GM21526 (cell line): Measurements from ENCODE around the gene RBX1.
"Not testable (repeated sequence)": the region's sequence is repeated elsewhere in the genome, so short reads cannot be mapped to it uniquely, and the experiment has no call there.

Experiments
- ATAC-seq: cut with Tn5 transposase; IDR thresholded peaks from one replicate; pipeline ENCODE4 v1.9.1; 2021; ENCODE audit warnings: moderate library complexity; ENCODE audit not compliant: unreplicated experiment, low FRiP score

The RBX1 gene

GRCh38 chr22:40950962-40951794 lies at the start of gene RBX1:
RBX1 (plus strand) TSS chr22:40951378; CDS start chr22:40951399, 21 bp downstream.
- ATAC-seq: peak; percentile 72

- ATAC-seq: no peak
These were observed 47.1 kb upstream of the RBX1 start for GRCh38 chr22:40904101-40904500.

GRCh38 chr22:40908895-40909294 lies 42.3 kb upstream of the RBX1 start:
- no peak for ATAC-seq

DNA sequence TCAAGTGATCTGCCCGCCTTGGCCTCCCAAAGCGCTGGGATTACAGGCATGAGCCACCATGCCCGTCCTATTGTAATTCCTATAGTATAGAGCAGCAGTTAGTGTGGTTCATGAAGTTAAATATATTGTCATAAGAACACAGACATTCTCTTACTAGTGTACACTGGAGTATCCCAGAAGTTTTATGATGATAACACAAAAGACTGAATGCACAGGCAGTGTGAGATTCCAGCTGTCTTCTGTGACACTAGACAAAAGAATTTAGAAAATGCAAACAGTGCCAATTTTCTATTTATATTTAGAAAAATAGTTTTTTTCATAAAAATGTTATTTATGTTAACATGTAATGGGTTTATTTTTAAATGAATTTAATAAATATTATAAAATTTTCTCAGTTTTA lies 39.4 kb upstream of the RBX1 start:
- no peak for ATAC-seq

GRCh38 chr22:40912987-40913386 lies 38.2 kb upstream of the RBX1 start:
- not testable (repeated sequence) for ATAC-seq

- no peak for ATAC-seq
These were observed 31.7 kb upstream of the RBX1 start for GRCh38 chr22:40919446-40919845.

DNA sequence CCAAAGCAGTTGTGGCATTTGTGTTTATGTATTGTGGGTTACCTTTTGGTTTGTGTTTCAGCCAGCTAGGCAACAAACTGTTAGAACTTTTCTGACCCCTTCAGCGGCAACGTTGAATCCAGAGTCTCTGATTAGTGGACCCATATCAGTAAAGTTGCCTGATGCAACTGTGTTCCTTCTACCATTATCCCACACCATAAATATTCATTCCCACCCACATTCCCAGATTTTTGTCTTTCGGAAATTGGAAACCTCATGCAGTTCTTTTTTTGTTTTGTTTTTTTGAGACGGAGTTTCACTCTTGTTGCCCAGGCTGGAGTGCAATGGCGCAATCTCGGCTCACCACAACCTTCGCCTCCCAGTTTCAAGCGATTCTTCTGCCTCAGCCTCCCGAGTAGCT lies 30.7 kb upstream of the RBX1 start:
- no peak for ATAC-seq

DNA sequence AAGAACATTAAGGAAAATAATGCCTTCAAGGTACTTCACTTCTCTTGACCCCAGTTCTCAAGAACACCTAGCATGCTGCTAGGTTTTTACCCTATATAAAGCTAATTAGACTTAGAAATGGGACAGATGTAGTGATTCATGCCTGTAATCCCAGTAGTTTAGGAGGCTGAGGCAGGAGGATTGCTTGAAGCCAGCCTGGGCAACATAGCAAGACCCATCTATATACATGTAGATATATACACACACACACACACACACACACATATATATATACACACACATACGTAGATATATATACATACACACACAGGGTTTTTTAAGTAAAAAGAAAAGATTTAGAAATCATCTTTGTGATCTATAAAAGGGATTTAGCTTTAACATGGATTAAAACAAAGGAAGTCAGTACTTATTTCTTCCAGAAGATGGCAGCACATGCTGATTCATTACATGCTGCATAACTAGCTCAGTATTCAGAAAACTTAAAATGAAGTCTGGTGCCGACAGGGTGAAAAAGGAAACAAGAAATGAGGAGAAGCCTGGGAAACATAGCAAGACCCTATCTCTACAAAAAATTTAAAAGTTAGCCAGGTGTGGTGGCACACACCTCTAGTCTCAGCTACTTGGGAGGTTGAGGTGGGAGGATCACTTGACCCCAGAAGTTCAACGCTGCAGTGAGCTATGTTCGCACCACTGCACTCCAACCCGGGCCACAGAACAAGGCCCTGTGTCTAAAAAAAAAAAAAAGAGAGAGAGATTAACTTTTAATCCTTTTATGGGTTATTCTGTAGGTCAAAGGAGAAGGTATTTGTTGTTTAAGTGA lies 28.5 kb upstream of the RBX1 start:
- ATAC-seq: no peak

- ATAC-seq: no peak
These were observed 22.5 kb upstream of the RBX1 start for GRCh38 chr22:40928657-40929056.

- ATAC-seq: no peak
These were observed 18.8 kb upstream of the RBX1 start for GRCh38 chr22:40932396-40932795.

- no peak for ATAC-seq
These were observed 12.0 kb upstream of the RBX1 start for GRCh38 chr22:40939202-40939601.

DNA sequence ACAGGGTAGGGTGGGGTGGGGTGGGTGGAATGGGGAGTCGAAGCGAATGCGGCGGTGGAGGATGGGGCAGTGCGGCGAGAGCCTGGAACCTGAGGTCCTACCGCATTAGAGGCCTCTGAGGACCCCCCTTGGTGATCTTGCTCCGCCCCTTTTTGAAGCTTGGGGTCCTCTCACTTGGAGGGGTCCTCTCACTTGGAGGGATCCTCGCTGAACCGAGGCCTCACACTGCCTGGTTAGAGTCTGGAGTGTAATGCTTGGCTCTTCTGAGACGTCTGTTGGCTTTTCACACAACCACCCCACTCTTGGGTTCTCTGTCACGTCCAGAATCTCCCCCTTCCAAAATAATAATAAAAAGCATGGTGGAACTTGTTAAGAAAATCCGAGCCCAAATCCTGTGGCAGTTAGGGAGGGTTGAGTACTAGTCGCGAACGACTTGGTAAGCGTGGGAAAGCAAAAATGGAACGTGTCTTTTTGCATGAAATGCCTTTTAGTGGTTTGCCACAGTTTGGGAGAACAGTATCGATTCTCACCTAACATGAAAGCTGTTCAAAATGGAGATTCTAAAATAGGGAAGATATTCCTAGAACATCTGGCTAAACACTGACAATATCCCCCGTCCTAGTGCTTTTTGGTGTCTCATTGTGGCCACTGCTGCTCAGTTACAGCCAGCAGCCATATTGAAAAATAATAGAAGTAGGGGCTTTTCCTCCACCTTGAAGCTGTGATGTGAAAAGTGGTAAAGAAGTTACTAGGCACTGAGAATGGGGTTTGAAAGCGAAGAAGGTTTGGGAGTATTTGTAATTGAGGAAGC lies 822 bp downstream of the RBX1 start:
- no peak for ATAC-seq

GRCh38 chr22:40953471-40953870 lies 2.3 kb downstream of the RBX1 start:
- ATAC-seq: no peak

GRCh38 chr22:40954113-40954512 lies 2.9 kb downstream of the RBX1 start:
- ATAC-seq: no peak

DNA sequence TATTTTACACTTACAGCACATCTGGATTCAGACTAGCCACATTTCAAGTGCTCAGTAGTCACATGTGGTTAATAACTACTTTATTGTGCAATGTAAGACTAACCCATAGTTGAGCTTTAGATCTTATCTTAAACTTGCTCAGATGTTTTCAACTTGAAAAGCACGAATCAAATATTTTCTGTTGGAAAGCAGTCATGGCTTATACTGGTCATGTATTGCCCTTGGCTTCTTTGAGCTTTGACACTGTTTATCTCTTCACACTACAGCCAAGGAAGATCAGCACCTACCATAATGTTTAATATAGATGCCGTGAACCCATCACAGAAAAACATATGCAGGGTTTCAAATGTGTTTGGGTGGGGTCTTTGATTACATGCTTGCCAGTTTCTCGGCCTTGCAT lies 4.4 kb downstream of the RBX1 start:
- ATAC-seq: no peak

GRCh38 chr22:40957601-40958000 lies 6.4 kb downstream of the RBX1 start:
- no peak for ATAC-seq

- no peak for ATAC-seq
These were observed 7.1 kb downstream of the RBX1 start for GRCh38 chr22:40958299-40958698.

DNA sequence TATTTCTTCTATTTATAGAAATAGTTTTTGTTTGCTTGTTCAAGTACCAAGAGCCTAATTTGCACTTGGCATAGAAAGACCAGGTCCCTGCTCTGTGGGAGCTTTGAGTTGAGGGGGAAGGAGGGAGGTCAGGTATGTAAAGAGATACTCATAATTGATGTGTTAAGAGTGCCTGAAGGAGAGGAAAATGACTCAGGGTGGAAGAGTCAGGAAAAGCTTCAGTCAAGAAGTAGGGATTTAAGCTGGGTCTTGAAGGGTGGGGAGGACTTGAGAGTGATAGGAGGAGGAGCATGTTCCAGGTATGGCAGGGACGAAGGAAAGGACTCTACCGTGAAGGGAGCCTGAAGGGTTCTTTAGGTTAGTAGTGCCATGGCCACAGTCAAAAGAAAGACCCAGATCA lies 9.0 kb downstream of the RBX1 start:
- ATAC-seq: no peak

- no peak for ATAC-seq
These were observed 15.0 kb downstream of the RBX1 start for GRCh38 chr22:40965936-40966725.

- ATAC-seq: no peak
These were observed 15.5 kb downstream of the RBX1 start for GRCh38 chr22:40966726-40967085.
